GM19238 (cell line): ENCODE data around the gene OR5P2.
"Not testable (repeated sequence)": the region's sequence is repeated elsewhere in the genome, so short reads cannot be mapped to it uniquely, and the experiment has no call there.

Experiments
- DNase-seq: peaks from one replicate; pipeline ENCODE4 v3.0.0; 2011; ENCODE audit warnings: low spot score; ENCODE audit not compliant: insufficient read length

The OR5P2 gene

GRCh38 chr11:7796842-7797241, at the start of gene OR5P2:
Gene OR5P2, minus strand, starts transcription at chr11:7796942. Its CDS starts 0 bp downstream, at chr11:7796942.
- DNase-seq = no peak

GRCh38 chr11:7846003-7846402, 49.3 kb upstream of the OR5P2 start:
- DNase-seq = no peak

- no peak for DNase-seq
These were observed 48.2 kb upstream of the OR5P2 start for GRCh38 chr11:7844986-7845385.

GRCh38 chr11:7844521-7844920, 47.8 kb upstream of the OR5P2 start:
- DNase-seq = no peak

GRCh38 chr11:7840578-7840977, 43.8 kb upstream of the OR5P2 start:
- DNase-seq = no peak

- no peak for DNase-seq
These were observed 36.8 kb upstream of the OR5P2 start for GRCh38 chr11:7833527-7833926.

- DNase-seq = no peak
These were observed 34.0 kb upstream of the OR5P2 start, which contains the start of gene OR5P3 for GRCh38 chr11:7830740-7831139. Gene OR5P3, minus strand, starts transcription at chr11:7830840.

- no peak for DNase-seq
These were observed 29.6 kb upstream of the OR5P2 start for GRCh38 chr11:7826324-7826723.

- not testable (repeated sequence) for DNase-seq
These were observed 23.7 kb upstream of the OR5P2 start for GRCh38 chr11:7820417-7820816.

- not testable (repeated sequence) for DNase-seq
These were observed 18.2 kb upstream of the OR5P2 start for GRCh38 chr11:7814897-7815296.

- DNase-seq = not testable (repeated sequence)
These were observed 13.6 kb upstream of the OR5P2 start for GRCh38 chr11:7810301-7810700.

- DNase-seq = no peak
These were observed 3.5 kb downstream of the OR5P2 start for GRCh38 chr11:7793233-7793632.

- peak; percentile 10 for DNase-seq
These were observed 9.5 kb downstream of the OR5P2 start for GRCh38 chr11:7787239-7787638.

- DNase-seq = no peak
These were observed 21.1 kb downstream of the OR5P2 start for GRCh38 chr11:7775689-7776088.

GRCh38 chr11:7764301-7764700, 32.4 kb downstream of the OR5P2 start:
- DNase-seq = not testable (repeated sequence)

- no peak for DNase-seq
These were observed 37.7 kb downstream of the OR5P2 start for GRCh38 chr11:7759010-7759409.

- no peak for DNase-seq
These were observed 47.3 kb downstream of the OR5P2 start for GRCh38 chr11:7749456-7749855.
